GM12878 (cell line): Measurements from ENCODE around the gene CD248. TPM values are rescaled to one million over a fixed set of nuclear protein-coding genes. Genes with fewer than 3 reads are reported as not detected.

Source experiments
- EP300 ChIP-seq, 2 experiments: fragments of 150-350 bp in 1 of 2; IDR thresholded peaks; 2 replicates each; pipeline ENCODE4 v1.6.1; 2011 to 2012; ENCODE audit warnings: low read depth in 2 of 2, low read length in 2 of 2, borderline replicate concordance in 1 of 2, improper control_type of control experiment in 1 of 2, inconsistent platforms in 1 of 2; ENCODE audit not compliant: control insufficient read depth in 1 of 2
- MYC ChIP-seq: IDR thresholded peaks from 2 replicates; pipeline ENCODE4 v1.6.1; 2011; ENCODE audit warnings: mild to moderate bottlenecking, low read length, moderate library complexity, inconsistent platforms; ENCODE audit not compliant: insufficient read depth, insufficient replicate concordance, insufficient read length, severe bottlenecking
- NFIC ChIP-seq: IDR thresholded peaks from 2 replicates; pipeline ENCODE4 v1.6.1; 2012; ENCODE audit warnings: low read depth, mild to moderate bottlenecking, inconsistent platforms, low read length, moderate library complexity
- NFYA ChIP-seq: IDR thresholded peaks from 2 replicates; pipeline ENCODE4 v1.6.1; 2011; ENCODE audit warnings: low read depth, mild to moderate bottlenecking, low read length, improper control_type of control experiment, borderline replicate concordance
- POLR2AphosphoS5 ChIP-seq: IDR thresholded peaks from 2 replicates; pipeline ENCODE4 v1.6.1; 2011; ENCODE audit warnings: mild to moderate bottlenecking, low read length, inconsistent platforms
- TAF1 ChIP-seq: IDR thresholded peaks from 2 replicates; pipeline ENCODE4 v1.6.1; 2011; ENCODE audit warnings: mild to moderate bottlenecking, low read depth, low read length, borderline replicate concordance
- YBX1 ChIP-seq: fragments of 450-650 bp; IDR thresholded peaks from 2 replicates; pipeline ENCODE4 v1.6.1; 2016; ENCODE audit warnings: antibody characterized with exemption
- polyA plus RNA-seq, 11 experiments: library from polyadenylated mRNA; depleted of rRNA in 4 of 11; unstranded in 6 of 11; stranded (reverse) in 5 of 11; fragments of >200 nt; fragmentation: Nextera tagmentation in 4 of 11; fragmentation: Illumina TruSeq in 1 of 11; extraction: Ambion mirVana in 4 of 11; extraction: Trizol in 1 of 11; gene quantifications; 1 replicate in 1 of 11; 2 replicates in 10 of 11; pipeline versions ENCODE4 v1.2.1 to v1.2.3, GENCODE V29; 2011 to 2016; ENCODE audit warnings: inconsistent platforms in 2 of 11, missing spikeins in 2 of 11, low read depth in 1 of 11
- total RNA-seq, 4 experiments: library from RNA; depleted of rRNA in 3 of 4; stranded (reverse); fragments of >200 nt in 3 of 4; fragmentation: Illumina TruSeq in 1 of 4; extraction: Trizol in 1 of 4; gene quantifications; 2 replicates each; pipeline versions ENCODE4 v1.2.1 to v1.2.3, GENCODE V29; 2013 to 2021
- TF ChIP-seq, protein P1 (sequence below): fragments of 450-650 bp; IDR thresholded peaks from 2 replicates; pipeline ENCODE4 v1.6.1; 2016; ENCODE audit warnings: mild to moderate bottlenecking
- TF ChIP-seq, protein P2 (sequence below): fragments of 450-650 bp; IDR thresholded peaks from 2 replicates; pipeline ENCODE4 v1.6.1; 2017; ENCODE audit warnings: mild to moderate bottlenecking, low read depth, inconsistent platforms; ENCODE audit not compliant: poor library complexity, severe bottlenecking
- TF ChIP-seq, protein P3 (sequence below): fragments of 450-650 bp; IDR thresholded peaks from 2 replicates; pipeline ENCODE4 v1.6.1; 2017; ENCODE audit warnings: mild to moderate bottlenecking, moderate library complexity
- TF ChIP-seq, protein P4 (sequence below): fragments of 450-650 bp; formaldehyde crosslinking; IDR thresholded peaks from 2 replicates; pipeline ENCODE4 v1.4.0; 2022; ENCODE audit warnings: mild to moderate bottlenecking, moderate library complexity
- TF ChIP-seq, protein P5 (sequence below): fragments of 450-650 bp; conservative IDR thresholded peaks from 2 replicates; pipeline ENCODE4 v1.6.1; 2017; ENCODE audit warnings: mild to moderate bottlenecking, moderate library complexity

CD248 gene
- total and polyA plus RNA-seq, 10 of the 15 experiments (the other 5 are each of a cell fraction or from before 2014, with no cell fraction given), result 0.10 to 0.21 (median 0.20) TPM; not detected in 7

DNA sequence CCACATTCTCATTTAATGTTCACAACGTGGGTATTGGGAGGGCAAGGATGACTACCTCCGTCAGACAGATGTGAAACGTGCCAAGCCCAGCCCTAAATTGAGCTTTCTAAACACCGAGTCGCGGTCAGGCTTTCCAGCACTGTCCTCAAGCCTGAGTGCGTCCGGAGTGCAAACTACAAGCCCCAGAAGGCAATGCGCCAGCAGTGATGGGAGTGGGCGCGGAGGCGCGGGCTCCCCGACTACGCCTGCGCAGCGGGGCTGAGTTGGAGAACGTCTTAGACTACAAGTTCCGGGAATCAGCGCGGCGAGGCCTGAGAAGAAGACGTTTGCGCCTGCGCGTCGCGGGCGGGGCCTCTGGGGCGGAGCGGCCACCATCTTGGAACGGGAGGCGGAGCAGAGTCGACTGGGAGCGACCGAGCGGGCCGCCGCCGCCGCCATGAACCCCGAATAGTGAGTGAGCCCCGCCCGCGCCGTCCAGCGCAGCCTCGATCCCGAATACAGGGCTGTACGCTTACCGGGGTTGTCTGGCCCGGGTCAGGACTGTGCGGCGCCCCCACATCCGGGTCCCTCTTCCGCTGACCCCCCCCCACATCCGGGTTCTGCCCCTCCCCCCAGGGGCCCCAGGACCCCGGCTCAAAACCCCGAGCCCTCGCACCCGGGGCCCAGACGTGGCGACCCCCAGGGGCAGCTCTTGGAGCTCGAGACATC, 48.4 kb downstream of the CD248 start, which contains the start of gene RAB1B (continued):
- TF ChIP-seq MYC (no peak), TAF1 (no peak; the same call in 1 of the 2 replicates), POLR2AphosphoS5 (peak; percentile 61), EP300 (IDR thresholded peaks at IDR 0.05; ENCODE audit: borderline replicate concordance in 1 of 2, control insufficient read depth in 1 of 2, low read depth in 2 of 2, low read length in 2 of 2) (no peak), NFYA (no peak), YBX1 (no peak), NFIC (no peak)
- TF ChIP-seq, protein P1, sequence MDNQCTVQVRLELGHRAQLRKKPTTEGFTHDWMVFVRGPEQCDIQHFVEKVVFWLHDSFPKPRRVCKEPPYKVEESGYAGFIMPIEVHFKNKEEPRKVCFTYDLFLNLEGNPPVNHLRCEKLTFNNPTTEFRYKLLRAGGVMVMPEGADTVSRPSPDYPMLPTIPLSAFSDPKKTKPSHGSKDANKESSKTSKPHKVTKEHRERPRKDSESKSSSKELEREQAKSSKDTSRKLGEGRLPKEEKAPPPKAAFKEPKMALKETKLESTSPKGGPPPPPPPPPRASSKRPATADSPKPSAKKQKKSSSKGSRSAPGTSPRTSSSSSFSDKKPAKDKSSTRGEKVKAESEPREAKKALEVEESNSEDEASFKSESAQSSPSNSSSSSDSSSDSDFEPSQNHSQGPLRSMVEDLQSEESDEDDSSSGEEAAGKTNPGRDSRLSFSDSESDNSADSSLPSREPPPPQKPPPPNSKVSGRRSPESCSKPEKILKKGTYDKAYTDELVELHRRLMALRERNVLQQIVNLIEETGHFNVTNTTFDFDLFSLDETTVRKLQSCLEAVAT, result no peak
- TF ChIP-seq, protein P2, sequence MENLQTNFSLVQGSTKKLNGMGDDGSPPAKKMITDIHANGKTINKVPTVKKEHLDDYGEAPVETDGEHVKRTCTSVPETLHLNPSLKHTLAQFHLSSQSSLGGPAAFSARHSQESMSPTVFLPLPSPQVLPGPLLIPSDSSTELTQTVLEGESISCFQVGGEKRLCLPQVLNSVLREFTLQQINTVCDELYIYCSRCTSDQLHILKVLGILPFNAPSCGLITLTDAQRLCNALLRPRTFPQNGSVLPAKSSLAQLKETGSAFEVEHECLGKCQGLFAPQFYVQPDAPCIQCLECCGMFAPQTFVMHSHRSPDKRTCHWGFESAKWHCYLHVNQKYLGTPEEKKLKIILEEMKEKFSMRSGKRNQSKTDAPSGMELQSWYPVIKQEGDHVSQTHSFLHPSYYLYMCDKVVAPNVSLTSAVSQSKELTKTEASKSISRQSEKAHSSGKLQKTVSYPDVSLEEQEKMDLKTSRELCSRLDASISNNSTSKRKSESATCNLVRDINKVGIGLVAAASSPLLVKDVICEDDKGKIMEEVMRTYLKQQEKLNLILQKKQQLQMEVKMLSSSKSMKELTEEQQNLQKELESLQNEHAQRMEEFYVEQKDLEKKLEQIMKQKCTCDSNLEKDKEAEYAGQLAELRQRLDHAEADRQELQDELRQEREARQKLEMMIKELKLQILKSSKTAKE, result no peak
- TF ChIP-seq, protein P3, sequence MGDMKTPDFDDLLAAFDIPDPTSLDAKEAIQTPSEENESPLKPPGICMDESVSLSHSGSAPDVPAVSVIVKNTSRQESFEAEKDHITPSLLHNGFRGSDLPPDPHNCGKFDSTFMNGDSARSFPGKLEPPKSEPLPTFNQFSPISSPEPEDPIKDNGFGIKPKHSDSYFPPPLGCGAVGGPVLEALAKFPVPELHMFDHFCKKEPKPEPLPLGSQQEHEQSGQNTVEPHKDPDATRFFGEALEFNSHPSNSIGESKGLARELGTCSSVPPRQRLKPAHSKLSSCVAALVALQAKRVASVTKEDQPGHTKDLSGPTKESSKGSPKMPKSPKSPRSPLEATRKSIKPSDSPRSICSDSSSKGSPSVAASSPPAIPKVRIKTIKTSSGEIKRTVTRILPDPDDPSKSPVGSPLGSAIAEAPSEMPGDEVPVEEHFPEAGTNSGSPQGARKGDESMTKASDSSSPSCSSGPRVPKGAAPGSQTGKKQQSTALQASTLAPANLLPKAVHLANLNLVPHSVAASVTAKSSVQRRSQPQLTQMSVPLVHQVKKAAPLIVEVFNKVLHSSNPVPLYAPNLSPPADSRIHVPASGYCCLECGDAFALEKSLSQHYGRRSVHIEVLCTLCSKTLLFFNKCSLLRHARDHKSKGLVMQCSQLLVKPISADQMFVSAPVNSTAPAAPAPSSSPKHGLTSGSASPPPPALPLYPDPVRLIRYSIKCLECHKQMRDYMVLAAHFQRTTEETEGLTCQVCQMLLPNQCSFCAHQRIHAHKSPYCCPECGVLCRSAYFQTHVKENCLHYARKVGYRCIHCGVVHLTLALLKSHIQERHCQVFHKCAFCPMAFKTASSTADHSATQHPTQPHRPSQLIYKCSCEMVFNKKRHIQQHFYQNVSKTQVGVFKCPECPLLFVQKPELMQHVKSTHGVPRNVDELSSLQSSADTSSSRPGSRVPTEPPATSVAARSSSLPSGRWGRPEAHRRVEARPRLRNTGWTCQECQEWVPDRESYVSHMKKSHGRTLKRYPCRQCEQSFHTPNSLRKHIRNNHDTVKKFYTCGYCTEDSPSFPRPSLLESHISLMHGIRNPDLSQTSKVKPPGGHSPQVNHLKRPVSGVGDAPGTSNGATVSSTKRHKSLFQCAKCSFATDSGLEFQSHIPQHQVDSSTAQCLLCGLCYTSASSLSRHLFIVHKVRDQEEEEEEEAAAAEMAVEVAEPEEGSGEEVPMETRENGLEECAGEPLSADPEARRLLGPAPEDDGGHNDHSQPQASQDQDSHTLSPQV, result no peak
- TF ChIP-seq, protein P4, sequence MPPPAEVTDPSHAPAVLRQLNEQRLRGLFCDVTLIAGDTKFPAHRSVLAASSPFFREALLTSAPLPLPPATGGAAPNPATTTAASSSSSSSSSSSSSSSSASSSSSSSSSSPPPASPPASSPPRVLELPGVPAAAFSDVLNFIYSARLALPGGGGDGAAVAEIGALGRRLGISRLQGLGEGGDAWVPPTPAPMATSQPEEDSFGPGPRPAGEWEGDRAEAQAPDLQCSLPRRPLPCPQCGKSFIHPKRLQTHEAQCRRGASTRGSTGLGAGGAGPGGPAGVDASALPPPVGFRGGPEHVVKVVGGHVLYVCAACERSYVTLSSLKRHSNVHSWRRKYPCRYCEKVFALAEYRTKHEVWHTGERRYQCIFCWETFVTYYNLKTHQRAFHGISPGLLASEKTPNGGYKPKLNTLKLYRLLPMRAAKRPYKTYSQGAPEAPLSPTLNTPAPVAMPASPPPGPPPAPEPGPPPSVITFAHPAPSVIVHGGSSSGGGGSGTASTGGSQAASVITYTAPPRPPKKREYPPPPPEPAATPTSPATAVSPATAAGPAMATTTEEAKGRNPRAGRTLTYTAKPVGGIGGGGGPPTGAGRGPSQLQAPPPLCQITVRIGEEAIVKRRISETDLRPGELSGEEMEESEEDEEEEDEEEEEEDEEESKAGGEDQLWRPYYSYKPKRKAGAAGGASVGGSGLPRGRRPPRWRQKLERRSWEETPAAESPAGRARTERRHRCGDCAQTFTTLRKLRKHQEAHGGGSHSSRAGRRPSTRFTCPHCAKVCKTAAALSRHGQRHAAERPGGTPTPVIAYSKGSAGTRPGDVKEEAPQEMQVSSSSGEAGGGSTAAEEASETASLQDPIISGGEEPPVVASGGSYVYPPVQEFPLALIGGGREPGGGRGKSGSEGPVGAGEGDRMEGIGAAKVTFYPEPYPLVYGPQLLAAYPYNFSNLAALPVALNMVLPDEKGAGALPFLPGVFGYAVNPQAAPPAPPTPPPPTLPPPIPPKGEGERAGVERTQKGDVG, result no peak
- TF ChIP-seq, protein P5, sequence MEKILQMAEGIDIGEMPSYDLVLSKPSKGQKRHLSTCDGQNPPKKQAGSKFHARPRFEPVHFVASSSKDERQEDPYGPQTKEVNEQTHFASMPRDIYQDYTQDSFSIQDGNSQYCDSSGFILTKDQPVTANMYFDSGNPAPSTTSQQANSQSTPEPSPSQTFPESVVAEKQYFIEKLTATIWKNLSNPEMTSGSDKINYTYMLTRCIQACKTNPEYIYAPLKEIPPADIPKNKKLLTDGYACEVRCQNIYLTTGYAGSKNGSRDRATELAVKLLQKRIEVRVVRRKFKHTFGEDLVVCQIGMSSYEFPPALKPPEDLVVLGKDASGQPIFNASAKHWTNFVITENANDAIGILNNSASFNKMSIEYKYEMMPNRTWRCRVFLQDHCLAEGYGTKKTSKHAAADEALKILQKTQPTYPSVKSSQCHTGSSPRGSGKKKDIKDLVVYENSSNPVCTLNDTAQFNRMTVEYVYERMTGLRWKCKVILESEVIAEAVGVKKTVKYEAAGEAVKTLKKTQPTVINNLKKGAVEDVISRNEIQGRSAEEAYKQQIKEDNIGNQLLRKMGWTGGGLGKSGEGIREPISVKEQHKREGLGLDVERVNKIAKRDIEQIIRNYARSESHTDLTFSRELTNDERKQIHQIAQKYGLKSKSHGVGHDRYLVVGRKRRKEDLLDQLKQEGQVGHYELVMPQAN, result no peak; the same call in 1 of the 2 replicates
